NOMO-1 treated with dmso at 0.1 percent for 144 hours (cell line): Measurements from ENCODE around the gene MAP6.

Experiments used
- DNase-seq: peaks from one replicate; lab custom pipeline; 2025; ENCODE audit not compliant: unreplicated experiment; lab: John Stamatoyannopoulos, UW

MAP6 gene

DNA sequence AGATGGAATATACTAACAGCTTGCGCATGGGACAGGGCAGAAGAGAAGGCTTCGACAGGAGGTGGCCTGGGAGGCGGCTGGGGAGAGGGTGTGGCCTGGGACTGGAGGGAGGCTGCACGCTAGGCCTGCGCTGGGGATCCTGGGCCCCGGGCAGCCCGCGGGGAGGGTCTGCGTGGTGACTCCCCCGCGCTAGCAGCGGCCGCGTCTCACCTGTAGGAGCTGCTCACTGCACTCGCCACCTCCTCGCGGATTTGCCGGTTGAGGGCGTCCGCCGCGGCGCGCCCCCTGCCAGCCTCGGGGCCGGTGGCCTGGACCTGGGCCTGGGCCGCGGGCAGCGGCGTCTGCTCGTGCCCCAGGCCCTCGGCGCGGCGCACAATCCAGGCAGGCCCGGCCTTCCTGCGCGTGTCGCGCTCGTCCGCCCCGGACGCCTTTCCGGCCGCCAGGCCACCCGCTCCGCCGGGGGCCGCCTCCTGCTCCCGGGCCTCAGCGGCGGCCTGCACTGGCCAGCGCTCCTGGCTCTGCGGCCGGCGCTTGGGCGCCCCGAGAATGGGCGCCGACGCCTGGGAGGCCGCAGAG, 1.5 kb downstream of the MAP6 start:
- DNase-seq: no peak

DNA sequence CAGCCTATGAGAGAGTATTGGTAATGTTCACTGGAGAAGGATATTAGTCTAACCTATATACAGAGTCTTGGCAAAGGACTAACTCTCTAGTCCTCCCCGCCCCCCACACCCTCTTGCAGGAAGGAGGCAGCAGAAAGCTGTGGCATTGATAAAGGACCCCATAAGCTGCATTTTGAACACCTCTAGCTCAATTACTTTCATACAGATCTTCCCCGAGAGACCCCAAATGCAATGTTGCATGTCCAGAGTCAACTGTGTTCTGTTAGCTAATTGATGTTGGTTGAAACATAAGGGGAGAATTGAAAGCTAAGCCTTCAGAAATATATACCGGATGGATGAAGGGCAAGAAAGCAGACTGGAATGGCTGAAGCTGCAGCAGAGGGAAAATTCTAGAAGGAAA, 2.8 kb downstream of the MAP6 start:
- DNase-seq: no peak

DNA sequence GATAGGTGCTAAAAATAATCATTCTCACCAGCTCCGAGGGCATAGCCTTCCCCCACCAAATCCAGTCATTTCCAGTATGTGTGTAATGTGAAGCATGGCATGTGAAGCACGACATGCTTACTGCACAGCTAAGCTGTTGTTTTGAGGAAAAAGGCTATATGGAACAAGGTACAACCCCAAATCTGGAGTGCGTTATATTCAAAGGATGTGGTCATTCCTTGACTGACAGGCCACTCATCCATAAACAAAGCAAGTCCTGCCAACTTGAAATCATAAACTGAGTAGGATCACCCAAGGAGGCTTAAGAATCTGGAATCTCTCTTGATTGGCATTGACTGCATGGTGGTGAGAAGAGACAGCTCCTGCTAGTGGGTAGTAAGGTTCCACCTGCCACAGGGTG, 3.7 kb downstream of the MAP6 start:
- no peak for DNase-seq

DNA sequence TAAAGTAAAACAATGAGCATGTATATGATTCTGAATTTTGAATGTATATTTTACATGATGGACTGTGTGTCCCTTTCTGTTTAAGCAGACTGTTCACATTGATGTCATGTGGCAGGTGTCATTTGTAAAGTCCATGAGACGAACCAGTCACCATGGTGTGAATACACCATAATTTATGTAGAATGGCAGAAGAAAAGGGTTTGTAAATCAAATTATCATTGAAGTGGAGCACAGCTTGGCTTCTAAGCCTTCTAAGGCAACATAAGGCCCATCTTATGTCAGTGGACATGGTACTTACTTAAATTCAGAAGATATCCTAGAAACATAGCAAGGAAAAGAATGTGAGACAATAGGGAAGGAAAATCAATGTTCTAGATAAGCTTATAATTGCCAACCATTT, 4.4 kb downstream of the MAP6 start:
- no peak for DNase-seq

DNA sequence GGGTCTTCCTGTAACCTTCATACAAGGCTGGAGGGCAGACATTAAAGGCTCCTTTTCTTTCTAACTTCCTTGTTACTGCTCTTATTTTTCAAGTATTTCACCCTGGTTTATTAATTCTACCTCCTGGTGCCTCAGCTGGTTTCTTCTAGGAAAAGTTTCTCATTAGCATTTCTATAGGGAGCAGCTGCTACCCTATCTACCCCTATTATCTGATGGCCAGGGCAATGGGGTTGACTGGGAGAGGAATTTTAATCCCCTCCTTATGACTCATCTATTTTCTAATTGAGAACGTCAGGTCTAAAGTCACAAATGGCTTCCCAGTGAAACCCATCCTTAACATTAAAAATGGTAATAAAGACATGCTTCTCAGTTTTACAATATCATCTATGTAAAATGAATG, 5.0 kb downstream of the MAP6 start:
- DNase-seq: no peak

DNA sequence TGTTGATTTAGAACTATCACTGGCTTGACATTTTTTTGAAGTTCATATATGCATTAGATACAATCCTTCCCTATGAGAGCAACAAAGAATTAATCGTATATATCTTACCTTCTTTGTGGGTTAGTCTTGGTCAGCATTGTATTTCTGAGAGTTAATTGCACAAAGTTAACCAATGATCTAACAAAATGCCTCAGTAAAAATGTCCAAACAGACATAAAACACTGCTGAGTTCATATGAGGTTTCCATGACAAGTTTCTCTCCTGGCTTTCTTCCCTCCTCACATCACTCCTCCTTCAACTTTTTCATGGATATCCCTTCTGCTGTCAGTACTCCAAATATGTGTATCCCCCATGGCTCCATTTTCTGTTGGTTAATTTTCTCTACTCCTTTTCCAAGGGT, 9.0 kb downstream of the MAP6 start:
- DNase-seq: no peak

DNA sequence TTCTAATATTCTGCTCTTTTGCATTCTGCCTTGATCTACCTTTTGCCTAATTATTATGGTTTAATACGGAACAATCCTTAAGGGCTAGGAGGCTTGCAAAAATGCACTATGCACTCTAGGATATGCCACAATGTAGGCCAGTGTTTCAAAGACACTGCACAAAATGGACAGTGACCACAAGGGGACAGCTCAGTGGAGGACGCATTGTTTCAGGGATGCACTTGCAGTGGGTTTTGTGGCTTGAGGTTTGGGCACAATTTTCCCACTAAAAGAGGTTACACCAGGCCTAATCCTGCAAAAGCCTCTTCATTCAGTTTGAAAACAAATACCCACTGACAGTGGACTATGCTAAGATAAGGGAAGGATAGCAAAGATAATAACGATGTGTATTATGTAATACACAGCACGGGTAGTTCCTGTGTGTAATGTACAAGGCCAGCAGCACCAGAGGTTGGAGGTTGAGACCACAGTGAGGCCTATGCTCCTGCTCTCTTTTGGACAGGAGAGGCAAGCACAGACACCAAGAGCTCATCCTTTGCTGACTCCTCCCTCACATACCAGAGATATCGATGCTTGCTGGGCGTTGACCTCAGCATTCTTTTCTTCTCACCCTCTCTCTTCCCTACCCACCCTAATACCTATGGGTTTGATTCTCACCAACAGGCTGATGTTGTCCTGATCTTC, 12.7 kb downstream of the MAP6 start:
- no peak for DNase-seq

DNA sequence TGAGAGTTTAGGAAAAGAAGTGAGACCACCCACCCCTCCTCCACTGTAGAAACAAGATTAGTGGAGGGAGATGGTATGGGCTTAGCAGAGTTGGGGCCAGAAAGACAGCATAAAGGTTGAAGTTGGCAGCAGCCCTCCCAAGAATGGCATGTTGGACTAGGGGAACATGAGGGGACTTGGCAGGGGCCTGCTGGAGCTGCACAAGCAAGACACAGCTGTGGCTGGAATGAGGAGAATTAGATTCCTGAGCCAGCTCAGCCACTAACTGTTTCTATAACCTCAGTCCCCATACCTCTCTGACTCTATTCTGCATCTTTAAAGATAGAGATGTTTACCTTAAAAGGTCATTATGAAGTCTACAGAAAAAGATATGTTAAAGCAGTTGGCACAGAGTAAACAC, 13.2 kb downstream of the MAP6 start:
- DNase-seq: no peak

DNA sequence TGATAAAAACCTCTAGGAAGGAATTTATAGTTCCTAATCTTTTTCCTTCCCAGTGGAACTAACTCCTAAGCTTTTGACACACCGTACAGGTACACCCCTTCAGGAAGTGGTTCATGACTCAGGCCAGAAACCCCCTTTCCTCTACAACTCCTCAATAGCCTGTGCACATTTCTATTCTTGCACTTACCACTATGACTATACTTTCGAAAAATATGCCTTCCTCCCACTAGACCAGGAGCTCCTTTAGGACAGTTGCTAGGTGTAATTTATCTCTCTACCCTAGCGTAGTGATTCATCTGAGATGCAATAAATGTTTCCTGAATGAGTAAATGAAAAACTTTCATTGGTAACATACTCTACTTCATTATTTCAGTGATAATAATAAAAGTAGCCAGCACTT, 14.5 kb downstream of the MAP6 start:
- DNase-seq: no peak

DNA sequence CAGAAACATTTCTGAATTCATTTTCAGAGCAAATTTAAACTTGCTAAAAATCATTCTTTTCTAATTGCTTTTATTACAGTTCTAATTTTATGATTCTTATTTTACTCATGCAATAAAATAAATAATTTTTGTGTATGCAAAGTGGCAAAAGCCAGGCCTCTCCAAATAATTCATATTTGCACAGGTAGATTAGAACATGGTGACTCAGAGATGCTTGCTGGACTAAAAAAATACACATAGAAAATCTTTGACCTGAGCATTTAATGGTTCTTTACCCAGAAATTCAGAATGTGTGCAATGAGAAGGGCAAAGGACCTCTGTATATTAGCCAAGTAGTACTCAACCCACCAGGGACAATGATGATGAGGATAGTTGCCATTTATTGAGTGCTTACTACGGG, 15.3 kb downstream of the MAP6 start:
- no peak for DNase-seq

DNA sequence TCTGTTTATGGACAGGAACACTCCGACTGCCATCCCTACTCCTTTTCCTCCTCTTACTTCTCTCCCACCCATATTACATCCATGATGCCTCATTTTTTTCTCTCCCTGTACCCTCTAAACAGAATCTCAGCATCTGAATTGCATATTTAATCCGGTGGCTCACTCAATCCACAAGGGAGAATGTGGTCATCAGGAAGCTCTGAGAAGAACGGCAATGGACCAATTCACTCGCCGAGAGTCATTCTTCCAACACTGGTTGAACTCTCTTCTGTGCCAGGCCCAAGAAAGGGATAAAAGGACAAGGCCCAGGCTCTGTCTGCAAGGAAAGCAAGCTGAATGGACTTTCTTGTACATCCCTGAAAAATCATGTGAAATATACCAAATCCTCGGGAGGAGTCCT, 15.9 kb downstream of the MAP6 start:
- no peak for DNase-seq

DNA sequence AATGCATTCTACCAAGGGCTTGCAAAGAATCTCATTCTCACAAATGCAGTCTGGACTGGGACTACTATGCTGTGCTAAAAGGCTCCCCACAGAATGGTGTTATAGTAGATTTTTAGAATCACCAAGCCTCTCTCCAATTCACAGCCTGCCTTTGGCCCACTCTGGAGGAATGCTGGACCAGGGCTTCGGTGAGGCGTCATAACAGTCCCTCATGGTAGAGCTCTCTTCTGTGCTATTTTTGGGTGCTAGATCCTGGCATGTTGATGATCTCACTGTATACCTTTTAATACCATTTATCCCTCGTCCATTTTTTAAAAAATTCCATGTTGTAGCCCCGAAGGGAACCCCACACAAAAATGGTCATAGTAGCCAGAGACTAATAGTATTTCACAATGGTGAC, 17.6 kb downstream of the MAP6 start:
- no peak for DNase-seq

DNA sequence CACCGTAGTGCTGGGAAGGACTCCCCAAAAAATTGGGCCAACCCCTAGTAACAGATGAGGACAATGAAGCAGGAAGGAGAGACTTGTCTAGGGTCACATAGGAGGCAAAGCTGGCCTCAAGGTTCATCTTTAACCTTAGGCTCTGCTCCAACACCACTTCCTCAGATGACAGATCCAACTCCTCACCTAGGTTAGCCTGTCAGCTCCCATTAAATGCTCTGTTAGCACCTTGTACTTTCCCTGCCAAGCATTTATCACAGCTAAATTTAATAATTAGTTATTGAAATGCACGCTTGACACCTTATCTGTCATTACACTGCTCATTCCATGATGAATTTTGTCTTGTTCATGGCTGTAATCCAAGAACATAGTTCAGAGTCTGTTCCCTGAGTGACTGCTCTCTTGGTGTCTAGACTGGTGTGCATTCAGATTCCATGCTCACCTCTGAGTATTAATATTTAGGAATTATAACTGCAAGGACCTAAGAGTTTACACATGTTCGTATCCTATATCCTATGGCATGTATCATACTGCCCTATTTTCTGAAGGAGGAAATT, 18.6 kb downstream of the MAP6 start:
- DNase-seq: no peak

DNA sequence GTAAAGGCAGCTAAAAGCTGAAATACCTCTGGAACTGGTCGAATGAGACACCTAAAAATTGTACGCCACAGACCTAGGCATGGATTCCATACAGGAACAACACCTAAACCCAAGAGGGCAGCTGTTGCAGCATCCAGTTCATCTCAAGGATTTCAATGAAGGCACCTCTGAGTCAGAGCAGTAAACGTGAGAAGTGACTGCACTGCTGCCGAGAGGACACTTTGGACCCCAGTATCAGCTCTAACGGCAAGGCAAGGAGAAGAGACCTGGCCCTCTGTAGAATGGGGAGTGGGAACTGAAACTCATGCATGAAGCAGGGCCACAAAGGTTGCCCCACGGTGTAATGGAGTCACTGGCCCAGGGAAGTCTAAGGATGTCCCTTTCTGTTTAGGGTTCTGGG, 23.9 kb downstream of the MAP6 start:
- DNase-seq: no peak

DNA sequence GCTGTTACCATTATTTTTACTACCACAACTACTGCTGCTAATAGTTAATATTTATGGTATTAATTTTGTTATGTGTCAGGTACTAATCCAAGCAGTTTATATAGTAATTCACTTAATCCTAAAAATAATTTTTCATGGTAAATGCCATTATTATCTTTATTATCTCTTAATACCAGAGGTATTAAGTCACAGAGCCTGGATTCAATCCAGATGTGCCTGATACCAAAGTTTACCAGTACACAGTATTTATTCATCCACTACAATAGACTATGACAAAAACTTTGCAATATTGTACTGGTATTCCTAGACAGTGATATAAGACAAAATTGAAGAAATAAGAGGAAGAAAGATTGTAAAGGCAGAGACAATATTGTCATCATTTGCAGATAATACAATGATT, 24.5 kb downstream of the MAP6 start:
- no peak for DNase-seq

DNA sequence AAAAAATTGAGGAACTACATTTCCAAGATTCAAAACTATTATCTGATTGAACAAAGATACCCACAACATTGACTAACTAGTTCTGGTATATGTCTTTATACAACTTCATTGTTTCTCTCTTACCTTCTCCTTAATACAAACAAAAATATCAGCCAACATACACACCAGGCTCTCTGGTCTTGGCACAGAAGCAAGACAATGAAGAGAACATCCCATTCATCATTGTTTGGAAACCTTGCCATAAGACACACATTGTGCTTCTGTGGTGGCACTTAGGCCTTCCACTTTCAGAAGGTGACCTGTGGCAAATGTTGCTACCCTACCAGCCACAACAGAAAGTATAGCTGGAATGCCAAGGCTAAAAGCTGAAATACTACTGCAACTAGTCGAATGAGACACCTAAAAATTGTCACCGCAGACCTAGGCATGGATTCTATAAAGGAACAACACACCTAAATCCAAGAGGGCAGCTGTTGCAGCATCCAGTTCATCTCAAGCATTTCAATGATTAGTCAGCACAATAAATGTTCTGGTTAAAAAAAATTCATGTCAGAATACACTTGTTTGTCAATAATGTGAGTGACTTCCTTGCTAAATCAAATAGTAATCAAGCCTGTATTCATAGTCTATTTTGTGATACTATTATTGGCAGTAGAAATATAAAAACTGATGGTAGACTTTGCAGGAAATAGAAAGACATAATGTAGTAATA, 26.3 kb downstream of the MAP6 start:
- DNase-seq: no peak

DNA sequence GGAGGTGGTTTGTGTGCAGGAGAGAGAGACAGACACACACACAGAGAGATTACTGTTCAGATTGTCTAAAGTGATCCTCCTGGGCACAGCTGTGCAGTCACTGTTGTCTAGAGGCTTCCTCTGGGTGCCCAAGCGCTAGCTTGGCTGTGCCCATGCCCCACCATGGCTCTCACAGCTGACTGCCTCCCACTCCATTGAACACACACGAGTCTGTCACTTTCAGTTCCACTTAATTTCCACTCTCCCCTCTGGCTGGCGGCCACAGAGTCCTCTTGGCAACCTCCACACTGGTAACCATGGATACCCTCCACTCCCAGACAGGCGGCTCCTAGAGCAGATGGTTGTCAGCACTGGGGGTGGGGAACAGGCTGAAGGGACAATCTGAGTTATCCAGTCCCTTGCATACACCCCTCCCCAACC, 29.1 kb downstream of the MAP6 start:
- DNase-seq: peak; percentile 33

DNA sequence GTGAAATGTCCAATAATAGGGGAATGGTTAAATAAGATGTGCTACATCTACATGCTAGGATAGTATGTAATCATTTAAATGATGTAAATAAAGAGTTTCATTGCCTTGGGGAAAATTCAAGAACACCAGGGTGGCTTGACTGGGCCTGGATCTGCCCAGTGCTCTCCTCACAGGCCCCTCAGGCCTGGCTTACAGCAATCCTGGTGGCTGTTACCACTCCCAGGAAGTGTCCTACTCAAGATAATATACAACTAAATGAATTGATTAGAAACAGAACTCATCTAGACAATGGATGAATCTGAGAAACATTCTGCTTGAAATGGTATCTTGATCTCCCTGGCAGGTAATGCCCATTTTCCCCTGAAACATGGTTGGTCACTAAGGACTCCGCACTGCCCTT, 30.8 kb downstream of the MAP6 start:
- no peak for DNase-seq

DNA sequence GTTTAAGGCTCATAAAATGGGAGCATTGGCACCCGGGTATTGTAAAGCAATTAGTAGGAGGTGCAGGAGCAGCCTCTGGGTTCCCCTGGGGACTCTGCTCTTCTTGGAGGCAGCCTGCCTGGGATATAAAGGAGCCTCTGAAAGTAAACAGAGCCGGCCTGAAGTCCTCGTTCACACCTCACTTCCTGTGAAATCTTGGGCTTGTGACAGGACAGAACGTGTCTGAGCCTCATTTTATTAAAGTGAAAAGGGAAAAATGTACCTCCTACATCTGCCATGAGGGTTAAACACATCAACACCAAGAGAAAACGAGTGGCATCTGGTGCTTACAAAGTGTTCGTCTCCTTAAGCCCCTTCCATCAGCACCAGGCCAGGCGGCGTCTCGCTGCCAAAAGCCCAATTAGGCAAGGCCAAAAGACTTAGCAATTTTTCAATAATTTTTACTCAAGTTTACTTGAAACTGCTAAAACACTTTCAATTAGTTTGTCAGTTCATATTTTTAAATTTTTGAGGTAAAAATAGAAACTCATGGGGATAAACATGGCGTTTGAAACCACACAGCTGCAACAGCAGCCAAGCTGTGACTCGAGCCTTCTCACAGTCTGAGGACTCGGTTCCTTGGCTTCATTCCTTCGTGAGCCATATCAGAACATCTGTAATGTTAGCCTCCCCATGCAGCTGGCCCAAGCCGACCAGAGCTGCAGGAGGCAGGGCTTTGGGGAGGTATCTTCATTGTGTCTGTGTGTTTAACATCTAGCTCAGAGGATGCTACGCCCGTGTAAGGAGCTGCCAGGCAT, 33.6 kb downstream of the MAP6 start:
- DNase-seq: no peak

DNA sequence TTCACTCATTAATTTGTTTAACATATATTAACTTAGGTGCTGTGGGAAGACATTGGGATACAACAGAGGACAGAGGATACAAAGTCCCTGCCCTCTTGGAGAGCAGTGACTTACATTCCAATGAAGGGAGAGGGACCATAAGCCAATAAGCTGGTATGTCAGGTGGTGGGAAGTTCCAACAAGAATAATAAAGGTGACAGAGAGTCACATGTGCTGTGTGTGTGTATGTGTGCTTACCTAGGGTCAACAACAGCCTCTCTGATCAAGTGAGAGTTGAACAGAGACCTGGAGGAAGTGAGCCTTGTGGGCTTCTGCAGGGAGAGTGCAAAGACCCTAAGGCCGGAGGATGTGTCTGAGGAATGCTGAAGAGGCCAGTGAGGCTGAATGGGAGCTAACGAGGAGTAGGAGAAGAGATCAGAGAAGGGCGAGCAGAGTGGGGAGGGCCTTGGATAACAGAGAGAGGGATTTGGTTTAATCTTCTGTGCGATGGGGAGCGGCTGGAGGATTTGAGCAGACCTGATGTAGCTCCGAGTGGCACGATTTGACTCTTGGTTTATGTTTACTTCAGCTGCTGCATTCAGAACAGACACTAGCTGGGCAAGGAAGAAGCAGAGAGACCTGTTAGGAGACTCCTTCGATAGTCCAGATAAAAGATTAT, 35.3 kb downstream of the MAP6 start:
- no peak for DNase-seq

DNA sequence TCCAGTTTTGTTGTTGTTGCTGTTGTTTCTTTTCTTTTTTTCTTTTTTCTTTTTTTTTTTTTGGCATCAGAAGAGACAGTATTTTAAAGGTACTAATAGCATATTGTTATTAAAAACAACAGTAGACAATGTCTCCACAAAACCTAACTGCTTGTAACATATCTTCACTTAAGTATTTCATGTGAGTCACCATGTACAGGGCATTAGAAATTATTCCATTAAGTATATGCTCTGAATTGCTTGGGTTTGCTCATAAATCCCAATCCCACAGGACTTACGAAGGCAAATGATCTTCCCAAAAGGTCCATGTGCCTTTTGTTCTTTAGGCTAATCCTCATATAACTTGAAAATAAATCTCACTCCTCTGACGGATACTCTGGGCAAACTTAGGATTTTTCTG, 35.9 kb downstream of the MAP6 start:
- no peak for DNase-seq
